Breast epithelium (tissue), 3 donors: ENCODE data around the gene IQGAP3.

ENCODE experiments used
- POLR2A ChIP-seq: fragments of 450-650 bp; IDR thresholded peaks from one replicate; pipeline ENCODE4 v1.6.1; 2016; ENCODE audit warnings: antibody characterized with exemption, mild to moderate bottlenecking, moderate library complexity
- TF ChIP-seq, protein P1 (sequence below), 3 donors: fragments of 450-650 bp; IDR thresholded peaks; one replicate each; pipeline ENCODE4 v1.5.1; 2016 to 2017; ENCODE audit warnings: antibody characterized with exemption in 3 of 3, mild to moderate bottlenecking in 3 of 3, moderate library complexity in 3 of 3

DNA sequence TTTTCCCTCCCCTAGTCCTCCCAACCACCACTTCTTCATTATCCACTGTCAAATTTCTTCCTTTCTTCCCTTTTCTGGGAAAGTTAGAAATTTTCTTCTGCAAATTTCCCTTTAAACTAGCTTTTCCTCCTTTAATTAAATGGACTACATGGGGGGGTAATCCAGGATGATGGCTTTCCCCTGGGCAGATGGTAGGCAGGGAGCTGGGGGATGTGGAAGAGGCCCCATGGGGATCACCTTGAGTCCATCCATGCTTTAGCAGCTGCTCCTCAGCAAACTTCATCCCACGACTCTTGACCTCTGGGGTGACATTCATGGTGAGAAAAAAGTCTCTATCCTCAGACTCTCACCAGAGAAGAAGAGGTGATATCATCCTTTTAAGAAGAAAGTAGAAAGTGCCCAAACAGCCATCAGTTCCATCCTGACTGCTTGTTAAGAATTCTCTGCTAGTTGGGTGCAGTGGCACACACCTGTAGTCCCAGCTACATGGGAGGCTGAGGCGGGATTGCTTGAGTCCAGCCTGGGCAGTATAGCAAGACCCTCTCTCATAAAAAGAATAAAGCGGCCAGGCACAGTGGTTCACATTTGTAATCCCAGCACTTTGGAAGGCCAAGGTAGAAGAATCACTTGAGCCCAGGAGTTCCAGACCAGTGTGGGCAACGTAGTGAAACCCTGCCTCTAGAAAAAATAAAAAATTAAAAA lies 26.5 kb upstream of the IQGAP3 start:
- TF ChIP-seq, protein P1, sequence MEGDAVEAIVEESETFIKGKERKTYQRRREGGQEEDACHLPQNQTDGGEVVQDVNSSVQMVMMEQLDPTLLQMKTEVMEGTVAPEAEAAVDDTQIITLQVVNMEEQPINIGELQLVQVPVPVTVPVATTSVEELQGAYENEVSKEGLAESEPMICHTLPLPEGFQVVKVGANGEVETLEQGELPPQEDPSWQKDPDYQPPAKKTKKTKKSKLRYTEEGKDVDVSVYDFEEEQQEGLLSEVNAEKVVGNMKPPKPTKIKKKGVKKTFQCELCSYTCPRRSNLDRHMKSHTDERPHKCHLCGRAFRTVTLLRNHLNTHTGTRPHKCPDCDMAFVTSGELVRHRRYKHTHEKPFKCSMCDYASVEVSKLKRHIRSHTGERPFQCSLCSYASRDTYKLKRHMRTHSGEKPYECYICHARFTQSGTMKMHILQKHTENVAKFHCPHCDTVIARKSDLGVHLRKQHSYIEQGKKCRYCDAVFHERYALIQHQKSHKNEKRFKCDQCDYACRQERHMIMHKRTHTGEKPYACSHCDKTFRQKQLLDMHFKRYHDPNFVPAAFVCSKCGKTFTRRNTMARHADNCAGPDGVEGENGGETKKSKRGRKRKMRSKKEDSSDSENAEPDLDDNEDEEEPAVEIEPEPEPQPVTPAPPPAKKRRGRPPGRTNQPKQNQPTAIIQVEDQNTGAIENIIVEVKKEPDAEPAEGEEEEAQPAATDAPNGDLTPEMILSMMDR (IDR thresholded peaks at IDR 0.05), result no peak
- no peak for TF ChIP-seq POLR2A
